ENCODE data around the gene SORCS3.

SORCS3 gene

DNA sequence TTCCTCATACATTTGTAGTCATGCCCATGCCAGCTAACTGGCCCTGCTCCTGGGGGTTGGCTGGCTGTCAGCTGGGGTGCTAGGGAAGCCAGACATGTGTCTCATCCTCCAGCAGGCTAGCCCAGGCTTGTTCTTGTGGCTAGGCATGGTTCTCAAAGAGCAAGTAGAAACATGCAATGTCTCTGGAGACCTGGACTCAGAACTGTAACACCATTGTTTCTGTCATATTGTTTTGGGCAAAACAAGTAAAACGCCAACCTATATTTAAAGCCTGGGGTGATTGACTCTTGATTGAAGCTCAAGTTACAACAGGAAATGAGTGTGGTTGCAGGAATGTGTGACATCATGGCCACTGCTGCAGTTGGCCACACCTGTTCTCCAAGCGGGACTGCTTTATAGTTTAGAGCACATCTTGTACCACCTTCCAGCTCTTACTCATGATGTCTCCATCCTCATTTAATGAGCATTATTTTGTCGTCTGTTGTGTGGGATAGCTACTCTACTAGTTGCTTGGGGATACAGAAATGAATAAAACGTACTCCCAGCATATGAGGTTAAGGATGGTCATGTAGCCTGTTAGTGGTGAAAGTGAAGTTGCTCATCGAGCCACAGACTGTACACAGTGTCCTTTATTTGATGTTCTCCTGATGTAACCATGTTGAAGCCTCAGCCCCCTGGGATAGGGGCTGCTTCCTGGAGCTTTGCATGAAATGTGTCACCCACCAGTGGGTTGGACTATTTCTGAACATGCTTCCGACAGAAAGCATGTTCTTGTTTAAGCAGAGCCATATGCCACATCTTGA lies 168.4 kb downstream of the SORCS3 start:
- no peaks in the 10 kb centered on the region for H3K36me3 Mint-ChIP-seq
- no peak overlapping the region for H3K4me3 Mint-ChIP-seq
- no peak overlapping the region for H3K27ac Mint-ChIP-seq
- peak; percentile 19 for ATAC-seq
- H3K9me3 Mint-ChIP-seq = peaks cover 4% of the 10 kb centered on the region
- no peak for DNase-seq (ENCODE audit: low spot score in 2 of 2)
- H3K4me1 Mint-ChIP-seq = no peaks in the 10 kb centered on the region

DNA sequence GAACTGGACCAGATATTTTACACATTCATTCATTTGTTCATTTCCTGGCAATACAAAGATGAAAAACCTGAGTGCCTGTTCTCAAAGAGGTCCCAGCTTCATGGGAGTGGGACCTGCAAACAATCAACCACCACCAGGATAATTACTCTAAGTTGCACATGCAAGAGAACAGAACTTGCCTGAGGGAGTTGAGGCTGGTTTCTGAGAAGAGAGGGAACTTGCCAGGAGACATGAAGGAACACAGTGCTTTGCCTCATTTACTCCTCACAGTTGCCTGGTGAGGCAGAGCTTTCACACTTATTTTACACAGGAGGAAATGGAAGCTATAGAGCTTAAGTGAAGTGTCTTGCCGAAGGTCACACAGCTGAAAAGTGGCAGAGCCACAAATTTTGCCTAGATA lies 170.1 kb downstream of the SORCS3 start:
- DNase-seq (ENCODE audit: low spot score in 2 of 2) (no peak), ATAC-seq (no peak)
- Mint-ChIP-seq H3K4me1 (no peaks in the 10 kb centered on the region), H3K27ac (no peak overlapping the region), H3K36me3 (no peaks in the 10 kb centered on the region), H3K4me3 (no peak overlapping the region), H3K9me3 (no peaks in the 10 kb centered on the region)

- H3K4me3 Mint-ChIP-seq = no peak overlapping the region
- no peak overlapping the region for H3K27ac Mint-ChIP-seq
- peak; percentile 28 for ATAC-seq
- no peaks in the 10 kb centered on the region for H3K9me3 Mint-ChIP-seq
- no peaks in the 10 kb centered on the region for H3K36me3 Mint-ChIP-seq
- H3K4me1 Mint-ChIP-seq = no peaks in the 10 kb centered on the region
- DNase-seq (ENCODE audit: low spot score in 2 of 2) = no peak
Measured at GRCh38 chr10:104816501-104816900, 175.4 kb downstream of the SORCS3 start.

DNA sequence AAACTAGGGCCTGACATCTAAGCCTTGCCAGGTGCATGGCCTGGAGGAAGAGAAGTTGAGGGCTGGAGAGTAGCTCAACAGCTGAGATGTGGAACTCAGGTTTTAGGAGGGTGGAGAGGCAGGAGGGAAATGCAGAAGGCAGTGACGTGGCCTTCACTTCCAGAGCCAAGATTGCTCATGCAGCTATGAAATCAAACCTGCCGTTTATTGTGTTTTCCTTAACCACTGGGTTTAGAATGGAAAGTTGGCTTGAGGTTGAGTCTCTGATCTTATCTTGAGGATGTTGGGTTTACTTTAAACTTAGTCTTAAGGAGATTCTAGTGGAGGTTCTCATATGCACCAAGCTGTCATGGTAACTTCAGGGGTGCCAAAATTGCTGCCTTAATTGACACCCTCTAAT lies 178.6 kb downstream of the SORCS3 start:
- no peaks in the 10 kb centered on the region for H3K4me1 Mint-ChIP-seq
- DNase-seq (ENCODE audit: low spot score in 2 of 2) = no peak
- H3K27ac Mint-ChIP-seq = no peak overlapping the region
- no peak for ATAC-seq
- H3K9me3 Mint-ChIP-seq = peaks cover 2% of the 10 kb centered on the region
- no peaks in the 10 kb centered on the region for H3K36me3 Mint-ChIP-seq
- no peak overlapping the region for H3K4me3 Mint-ChIP-seq

DNA sequence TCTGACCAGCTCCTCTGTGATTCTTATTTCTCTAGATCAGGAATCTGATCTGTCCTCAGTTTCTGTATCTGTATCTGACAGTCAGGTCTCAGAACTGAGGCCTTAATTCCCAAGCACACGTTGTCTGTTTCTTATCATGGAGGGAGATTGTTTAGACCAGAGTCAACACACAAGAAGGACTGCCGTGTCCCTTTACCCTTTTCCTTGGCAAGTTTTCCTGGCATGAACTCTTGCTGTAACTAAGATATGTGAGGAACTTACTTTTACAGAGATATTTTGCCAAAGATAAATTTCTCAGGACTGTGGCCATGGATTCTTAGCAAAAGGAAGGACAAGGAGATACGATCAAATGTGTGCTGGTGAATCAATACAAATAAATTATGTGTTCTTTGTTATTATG lies 181.0 kb downstream of the SORCS3 start:
- DNase-seq (ENCODE audit: low spot score in 2 of 2) (no peak), ATAC-seq (no peak)
- Mint-ChIP-seq H3K4me3 (no peak overlapping the region), H3K4me1 (no peaks in the 10 kb centered on the region), H3K36me3 (no peaks in the 10 kb centered on the region), H3K27ac (no peak overlapping the region), H3K9me3 (peaks cover 2% of the 10 kb centered on the region)

GRCh38 chr10:104824380-104825006 lies 183.4 kb downstream of the SORCS3 start:
- Mint-ChIP-seq H3K36me3 (no peaks in the 10 kb centered on the region), H3K9me3 (peaks cover 4% of the 10 kb centered on the region), H3K4me1 (no peaks in the 10 kb centered on the region), H3K4me3 (no peak overlapping the region), H3K27ac (no peak overlapping the region)
- ATAC-seq = no peak
- DNase-seq (ENCODE audit: low spot score in 2 of 2) = no peak

DNA sequence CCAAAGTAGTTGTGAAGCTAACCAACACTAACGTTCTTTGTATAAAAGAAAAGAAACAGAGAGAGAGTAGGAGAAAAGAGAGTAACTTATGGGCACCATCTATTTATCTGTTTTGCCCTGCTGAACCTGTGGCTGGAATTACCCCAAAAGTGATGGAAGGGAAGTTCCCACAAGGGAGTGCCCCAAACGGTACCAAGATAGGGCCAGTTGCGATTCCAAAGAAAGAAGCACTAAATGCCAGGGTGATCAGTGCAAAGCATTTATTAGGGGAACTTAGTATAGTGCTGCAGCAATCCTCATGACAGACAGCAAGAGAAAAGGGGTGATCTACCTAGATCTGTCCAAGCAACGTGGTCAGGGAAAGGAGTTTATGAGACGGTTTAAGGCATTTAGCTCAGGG lies 190.2 kb downstream of the SORCS3 start:
- no peak for ATAC-seq
- no peak for DNase-seq (ENCODE audit: low spot score in 2 of 2)
- Mint-ChIP-seq H3K4me1 (no peaks in the 10 kb centered on the region), H3K4me3 (no peak overlapping the region), H3K36me3 (no peaks in the 10 kb centered on the region), H3K27ac (no peak overlapping the region), H3K9me3 (peaks cover 3% of the 10 kb centered on the region)

GRCh38 chr10:104834580-104834979 lies 193.5 kb downstream of the SORCS3 start:
- Mint-ChIP-seq H3K4me1 (no peaks in the 10 kb centered on the region), H3K4me3 (no peak overlapping the region), H3K27ac (no peak overlapping the region), H3K36me3 (no peaks in the 10 kb centered on the region), H3K9me3 (peaks cover 2% of the 10 kb centered on the region)
- no peak for DNase-seq (ENCODE audit: low spot score in 2 of 2)
- ATAC-seq = no peak

- H3K4me3 Mint-ChIP-seq = no peak overlapping the region
- H3K27ac Mint-ChIP-seq = no peak overlapping the region
- peaks cover 2% of the 10 kb centered on the region for H3K9me3 Mint-ChIP-seq
- H3K36me3 Mint-ChIP-seq = no peaks in the 10 kb centered on the region
- no peak for DNase-seq (ENCODE audit: low spot score in 2 of 2)
- ATAC-seq = no peak
- no peaks in the 10 kb centered on the region for H3K4me1 Mint-ChIP-seq
Measured at GRCh38 chr10:104835422-104835821, 194.3 kb downstream of the SORCS3 start.

DNA sequence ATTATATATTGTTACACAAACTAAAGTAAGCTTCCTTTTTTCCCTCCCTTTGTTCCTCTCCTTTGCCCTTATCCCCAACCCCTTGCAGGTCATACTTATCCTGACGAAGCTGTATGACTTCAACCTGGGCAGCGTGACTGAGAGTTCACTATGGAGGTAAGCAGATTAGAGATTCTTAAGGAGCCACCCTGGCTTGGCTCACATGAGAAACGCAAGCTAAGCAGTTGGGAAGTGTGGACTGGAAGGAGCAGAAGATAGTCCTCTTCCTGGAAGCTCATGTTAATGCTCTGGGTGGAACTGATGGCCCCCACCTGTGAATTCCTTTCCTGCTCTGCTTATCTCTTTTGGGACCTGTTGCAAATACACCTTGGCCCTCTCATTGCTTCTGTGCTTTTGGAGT lies 201.6 kb downstream of the SORCS3 start:
- Mint-ChIP-seq H3K36me3 (no peaks in the 10 kb centered on the region), H3K9me3 (peaks cover 7% of the 10 kb centered on the region), H3K27ac (no peak overlapping the region), H3K4me3 (no peak overlapping the region), H3K4me1 (no peaks in the 10 kb centered on the region)
- ATAC-seq = no peak
- no peak for DNase-seq (ENCODE audit: low spot score in 2 of 2)

DNA sequence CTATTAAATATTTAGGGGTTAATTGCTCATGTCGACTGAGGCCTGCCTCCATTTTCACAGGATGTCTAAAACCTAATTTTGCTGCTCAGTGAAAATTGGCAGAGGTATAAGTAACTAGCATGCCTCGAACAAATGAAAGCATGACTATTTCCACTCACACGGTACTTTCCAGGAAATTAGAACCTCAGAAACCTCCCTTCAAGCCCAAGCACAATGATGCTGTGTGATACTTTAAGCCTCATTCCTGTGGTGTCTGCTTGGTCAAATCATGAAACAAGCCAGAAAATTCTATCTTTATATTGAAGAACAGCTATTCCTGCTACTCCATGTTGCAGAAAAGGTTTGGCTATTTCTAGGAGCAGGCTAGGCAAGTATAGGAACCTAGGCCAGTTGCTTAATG lies 203.0 kb downstream of the SORCS3 start:
- no peak overlapping the region for H3K4me3 Mint-ChIP-seq
- H3K9me3 Mint-ChIP-seq = peaks cover 6% of the 10 kb centered on the region
- H3K27ac Mint-ChIP-seq = no peak overlapping the region
- DNase-seq (ENCODE audit: low spot score in 2 of 2) = no peak
- no peaks in the 10 kb centered on the region for H3K4me1 Mint-ChIP-seq
- ATAC-seq = no peak
- no peaks in the 10 kb centered on the region for H3K36me3 Mint-ChIP-seq

- H3K36me3 Mint-ChIP-seq = no peaks in the 10 kb centered on the region
- H3K27ac Mint-ChIP-seq = no peak overlapping the region
- H3K4me1 Mint-ChIP-seq = no peaks in the 10 kb centered on the region
- H3K4me3 Mint-ChIP-seq = no peak overlapping the region
- ATAC-seq (no peak), DNase-seq (ENCODE audit: low spot score in 2 of 2) (no peak)
- H3K9me3 Mint-ChIP-seq = peaks cover 4% of the 10 kb centered on the region
Measured at GRCh38 chr10:104850023-104850422, 208.9 kb downstream of the SORCS3 start.

GRCh38 chr10:104867966-104868598 lies 227.0 kb downstream of the SORCS3 start:
- Mint-ChIP-seq H3K36me3 (no peaks in the 10 kb centered on the region), H3K27ac (no peak overlapping the region), H3K9me3 (no peaks in the 10 kb centered on the region), H3K4me1 (no peaks in the 10 kb centered on the region), H3K4me3 (no peak overlapping the region)
- ATAC-seq (no peak), DNase-seq (ENCODE audit: low spot score in 2 of 2) (no peak)

DNA sequence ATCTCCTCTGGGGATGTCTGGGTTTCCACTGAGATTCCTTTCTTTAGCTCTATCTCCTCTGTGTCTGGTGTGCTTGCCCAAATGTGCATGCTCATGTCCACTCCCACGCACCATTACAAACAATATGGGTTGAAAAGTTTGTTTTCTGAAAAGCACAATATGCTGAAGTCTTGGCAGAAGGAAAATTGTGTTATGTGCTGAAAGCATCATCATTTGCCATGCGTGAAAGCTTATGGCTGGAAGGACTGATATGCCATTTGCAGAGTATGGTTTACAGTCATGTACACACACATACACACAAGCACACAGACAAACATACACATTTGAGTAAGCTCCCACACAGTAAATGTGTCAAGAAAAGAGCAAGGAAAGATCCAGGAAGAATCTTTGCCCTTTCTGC lies 231.6 kb downstream of the SORCS3 start:
- no peak overlapping the region for H3K4me3 Mint-ChIP-seq
- ATAC-seq (no peak), DNase-seq (ENCODE audit: low spot score in 2 of 2) (no peak)
- no peaks in the 10 kb centered on the region for H3K4me1 Mint-ChIP-seq
- no peaks in the 10 kb centered on the region for H3K36me3 Mint-ChIP-seq
- H3K9me3 Mint-ChIP-seq = peaks cover 3% of the 10 kb centered on the region
- H3K27ac Mint-ChIP-seq = no peak overlapping the region

GRCh38 chr10:104873161-104873560 lies 232.1 kb downstream of the SORCS3 start:
- H3K27ac Mint-ChIP-seq = no peak overlapping the region
- no peak overlapping the region for H3K4me3 Mint-ChIP-seq
- ATAC-seq (no peak), DNase-seq (ENCODE audit: low spot score in 2 of 2) (no peak)
- H3K9me3 Mint-ChIP-seq = peaks cover 3% of the 10 kb centered on the region
- no peaks in the 10 kb centered on the region for H3K36me3 Mint-ChIP-seq
- no peaks in the 10 kb centered on the region for H3K4me1 Mint-ChIP-seq

DNA sequence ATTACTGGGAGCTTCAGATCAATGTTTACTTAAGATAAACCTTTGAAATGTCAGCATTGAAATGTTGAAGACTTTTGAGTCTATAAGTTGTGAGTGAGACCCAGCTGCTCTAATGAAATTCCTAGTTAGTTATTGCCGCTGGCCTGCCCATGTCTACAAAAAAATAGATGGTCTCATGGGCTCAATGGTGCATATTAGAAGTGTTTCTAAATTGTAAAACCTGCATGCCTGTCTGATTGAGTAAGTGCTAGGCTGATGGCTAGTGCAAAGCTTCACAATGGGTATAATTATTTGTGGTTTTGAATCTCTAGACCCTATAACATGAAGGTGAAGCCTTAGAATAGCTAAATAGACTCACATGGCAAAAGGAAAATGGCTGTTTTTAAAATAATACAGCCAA lies 234.5 kb downstream of the SORCS3 start:
- no peak for DNase-seq (ENCODE audit: low spot score in 2 of 2)
- Mint-ChIP-seq H3K9me3 (peaks cover 3% of the 10 kb centered on the region), H3K4me3 (no peak overlapping the region), H3K27ac (no peak overlapping the region), H3K4me1 (no peaks in the 10 kb centered on the region), H3K36me3 (no peaks in the 10 kb centered on the region)
- ATAC-seq = no peak

All from stimulated activated effector memory CD8-positive, alpha-beta T cell treated with anti-CD3 and anti-CD28 coated beads, Interleukin-12 subunit alpha, Interleukin-12 subunit beta, amount 100 ng/mL, for 72 hours (primary cell).